Cortex of kidney (tissue), 1 donor: ENCODE data around the gene RTP5.
"Not testable (repeated sequence)": the region's sequence is repeated elsewhere in the genome, so short reads cannot be mapped to it uniquely, and the experiment has no call there.

Experiments
- DNase-seq: peaks from one replicate; lab custom pipeline; 2025; lab: John Stamatoyannopoulos, UW

RTP5 gene

DNA sequence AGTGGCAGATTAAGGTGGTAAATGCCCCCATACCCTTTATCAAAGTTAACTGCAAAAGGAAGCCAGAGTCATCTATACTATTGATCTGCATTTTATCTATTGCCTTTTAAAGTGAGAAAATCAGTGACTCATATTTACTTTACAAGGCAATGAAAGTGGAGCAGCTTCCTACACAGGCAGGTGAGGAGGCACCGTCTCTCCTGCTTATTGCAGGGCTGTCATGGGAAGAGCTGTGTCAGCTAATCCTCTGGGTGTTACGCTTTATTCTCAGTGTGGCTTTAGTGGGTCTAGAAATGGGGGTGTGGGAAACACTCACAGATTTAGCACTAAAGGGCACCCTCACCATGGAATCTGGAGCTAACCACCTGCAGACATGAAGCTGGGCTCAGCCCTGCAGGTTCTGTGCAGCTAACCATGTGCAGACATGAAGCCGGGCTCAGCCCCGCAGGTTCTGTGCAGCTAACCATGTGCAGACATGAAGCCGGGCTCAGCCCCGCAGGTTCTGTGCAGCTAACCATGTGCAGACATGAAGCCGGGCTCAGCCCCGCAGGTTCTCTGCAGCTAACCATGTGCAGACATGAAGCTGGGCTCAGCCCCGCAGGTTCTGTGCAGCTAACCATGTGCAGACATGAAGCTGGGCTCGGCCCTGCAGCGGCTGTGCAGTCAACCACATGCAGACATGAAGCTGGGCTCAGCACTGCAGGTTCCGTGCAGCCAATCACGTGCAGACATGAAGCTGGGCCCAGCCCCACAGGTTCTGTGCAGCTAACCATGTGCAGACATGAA is 53.5 kb downstream of the RTP5 start:
- DNase-seq, result not testable (repeated sequence)
